Lower leg skin (tissue), 4 donors: ENCODE results near the gene LAMTOR2. TPM values are rescaled to one million over a fixed set of nuclear protein-coding genes. Genes with fewer than 3 reads are reported as not detected.
A peak's percentile ranks its signal among the peaks of the same experiment; 100 is the strongest.

ENCODE experiments used
- DNase-seq, 2 donors: peaks; one replicate each; pipeline ENCODE4 v3.0.0-alpha.2; 2019; ENCODE audit warnings: low spot score in 2 of 2
- H3K4me3 ChIP-seq: fragments of 200-600 bp; sonication (generic); 2 replicates; pipeline ENCODE4 v1.5.1; 2017; ENCODE audit warnings: mild to moderate bottlenecking, low read depth; ENCODE audit not compliant: poor library complexity, severe bottlenecking
- CTCF ChIP-seq, 3 donors: fragments of 450-650 bp; IDR thresholded peaks; one replicate each; pipeline ENCODE4 v1.5.1; 2016; ENCODE audit warnings: antibody characterized with exemption in 3 of 3, mild to moderate bottlenecking in 3 of 3, moderate library complexity in 2 of 3
- POLR2A ChIP-seq, 2 donors: fragments of 450-650 bp; IDR thresholded peaks; one replicate each; pipeline ENCODE4 v1.6.1; 2016 to 2017; ENCODE audit warnings: antibody characterized with exemption in 2 of 2, mild to moderate bottlenecking in 1 of 2, moderate library complexity in 1 of 2
- WGBS, 2 donors: methylation state at CpG; one replicate each; pipeline ENCODE4 v1.1.5; 2018; 5-methylcytosine and 5-hydroxymethylcytosine counted together
- intact Hi-C: fragments of 100-400 bp; cut with DNase I; formaldehyde crosslinking; loops from one replicate; pipeline ENCODE4 v1.15.0; 2023; ENCODE audit warnings: low total_unique reads
- total RNA-seq, 4 donors: library from RNA; depleted of rRNA; stranded (reverse); fragments of >200 nt; gene quantifications; one replicate each; pipeline ENCODE4 v1.1.0, GENCODE V29; 2016

Gene LAMTOR2
- total RNA-seq, 4 donors from 2014 or later, result 41.8 to 64.5 (median 47.4) TPM

DNA sequence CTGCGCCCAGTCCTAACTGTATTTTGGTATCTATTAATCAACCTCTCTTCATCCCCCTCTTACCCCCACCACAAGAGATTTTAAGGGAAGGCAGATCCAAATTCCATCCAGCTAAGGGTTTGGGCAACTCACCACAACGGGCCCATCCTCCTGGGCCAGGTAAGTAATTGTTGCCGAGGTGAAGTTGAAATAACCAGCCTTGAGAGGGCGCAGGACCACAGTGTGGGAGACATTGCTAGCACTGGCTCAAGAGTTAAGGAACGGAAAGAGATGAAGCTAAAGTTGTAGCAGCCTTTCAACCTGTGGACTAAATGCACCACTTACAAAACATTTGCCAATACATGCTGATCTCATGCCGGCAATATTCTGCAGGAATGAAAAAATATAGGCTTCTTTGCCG is 39.8 kb upstream of the LAMTOR2 start:
- no peak overlapping the region for H3K4me3 ChIP-seq
- TF ChIP-seq POLR2A (IDR thresholded peaks at IDR 0.05) (no peak), CTCF (IDR thresholded peaks at IDR 0.05) (no peak)
- intact Hi-C loops, result no loop called here
- no peak for DNase-seq
- 93 to 94% methylated on average over 7 of the region's 7 CpGs for WGBS, 2 donors

DNA sequence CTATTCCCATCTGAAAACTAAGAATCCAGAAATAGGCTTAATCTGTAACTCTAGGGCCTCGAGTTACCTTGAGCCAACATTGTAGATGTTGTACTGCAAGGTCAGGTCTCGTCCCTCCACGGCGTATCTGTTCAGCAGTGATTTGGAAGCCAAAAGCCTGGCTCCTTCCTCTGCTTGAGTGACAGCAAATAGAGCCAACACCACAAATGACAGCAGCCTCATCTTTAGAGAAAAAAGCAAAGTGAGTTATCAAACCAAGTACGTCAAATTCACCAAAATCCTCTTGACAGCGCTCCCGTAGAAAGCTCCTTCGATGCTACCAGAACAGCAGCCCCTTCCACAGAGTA is 34.7 kb upstream of the LAMTOR2 start:
- TF ChIP-seq CTCF (IDR thresholded peaks at IDR 0.05), result no peak
- no peak for TF ChIP-seq POLR2A (IDR thresholded peaks at IDR 0.05)

DNA sequence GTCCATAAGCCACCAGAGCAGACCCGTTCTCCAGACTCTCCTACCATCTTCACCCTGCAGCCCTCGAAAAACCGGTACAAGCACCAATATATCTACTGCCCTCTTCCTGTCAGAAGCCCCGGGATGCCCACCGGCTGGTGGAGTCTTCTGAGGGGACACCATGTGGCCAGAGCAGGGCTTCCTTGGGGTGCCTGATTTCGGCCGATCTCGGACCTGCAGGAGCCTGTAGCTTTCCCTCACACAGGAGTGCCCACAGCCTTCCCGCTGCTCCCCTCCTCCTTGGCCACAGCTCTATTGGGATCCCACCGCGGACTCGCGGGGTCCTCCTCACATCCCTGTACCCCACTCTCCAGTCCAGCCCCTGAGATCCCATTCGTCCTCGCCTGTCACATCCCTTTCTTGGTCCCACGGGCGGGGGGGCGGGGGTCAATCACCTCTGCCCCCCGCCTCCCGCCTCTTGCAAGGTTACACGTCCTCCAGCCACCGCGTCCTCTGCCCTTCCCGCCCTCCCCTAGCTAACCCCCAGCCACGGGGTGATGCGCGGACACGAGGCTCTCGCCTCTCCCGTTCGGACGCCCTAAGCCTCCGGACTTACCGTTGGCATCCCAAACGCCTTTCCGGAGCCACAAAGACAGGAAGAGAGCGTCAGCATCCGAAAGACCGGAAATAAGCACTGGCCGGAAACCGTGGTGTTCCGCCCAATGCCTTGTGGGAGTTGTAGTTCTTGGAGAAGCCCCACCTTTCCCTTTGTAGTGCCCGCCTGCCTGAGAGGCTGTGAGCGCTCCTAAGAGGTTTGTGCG is 34.1 kb upstream of the LAMTOR2 start, which contains the start of gene SSR2:
SSR2 (minus strand) TSS at position 659 of the 800 bp plus-strand sequence. CDS start 784 bp downstream, outside the sequence.
- 0 to 1% methylated on average over 36 to 45 of the region's 45 CpGs for WGBS, 2 donors
- H3K4me3 ChIP-seq, result peak within 1 kb of the TSS; percentile 34
- intact Hi-C loops, result no loop called here
- TF ChIP-seq POLR2A (IDR thresholded peaks at IDR 0.05) (no peak), CTCF (IDR thresholded peaks at IDR 0.05) (no peak)
- peak; percentile 90 to 96 for DNase-seq

More for the DNA sequence above, 34.7 kb upstream of the LAMTOR2 start:
- no peak for DNase-seq
- H3K4me3 ChIP-seq, result peak overlapping the region; percentile 34
- intact Hi-C loops, result no loop called here
- WGBS, 2 donors, result 33 to 51% methylated on average over 8 of the region's 8 CpGs

- no peak for TF ChIP-seq POLR2A (IDR thresholded peaks at IDR 0.05)
- TF ChIP-seq CTCF (IDR thresholded peaks at IDR 0.05), result no peak
- H3K4me3 ChIP-seq, result peak overlapping the region; percentile 34
- WGBS, 2 donors, result 1 to 3% methylated on average over 4 of the region's 4 CpGs
- intact Hi-C loops, result no loop called here
- DNase-seq, result no peak
Observed at GRCh38 chr1:156021093-156021428, 33.5 kb upstream of the LAMTOR2 start.

- no peak for DNase-seq
- WGBS, 2 donors, result 73 to 75% methylated on average over 2 of the region's 2 CpGs
- intact Hi-C loops, result no loop called here
- TF ChIP-seq CTCF (IDR thresholded peaks at IDR 0.05), result no peak
- TF ChIP-seq POLR2A (IDR thresholded peaks at IDR 0.05), result no peak
- H3K4me3 ChIP-seq, result no peak overlapping the region
Observed at GRCh38 chr1:156021954-156022353, 32.6 kb upstream of the LAMTOR2 start.

DNA sequence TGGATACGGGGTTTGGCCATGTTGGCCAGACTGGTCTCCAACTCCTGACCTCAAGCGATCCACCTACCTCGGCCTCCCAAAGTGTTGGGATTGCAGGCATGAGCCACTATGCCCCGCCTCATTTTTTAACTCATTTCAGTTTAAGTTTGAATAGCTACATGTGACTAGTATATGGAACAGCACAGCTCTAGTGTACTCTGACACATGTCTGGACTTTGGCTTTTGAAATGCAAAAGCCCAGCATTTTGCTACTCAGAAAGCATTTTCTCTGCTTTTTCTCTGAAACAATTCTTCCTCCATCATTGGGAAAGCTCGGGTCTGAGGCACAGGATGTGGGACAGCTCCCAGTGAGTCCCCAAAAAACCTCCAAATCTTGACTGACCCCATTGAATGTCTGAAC is 29.8 kb upstream of the LAMTOR2 start:
- H3K4me3 ChIP-seq, result no peak overlapping the region
- no peak for DNase-seq
- no peak for TF ChIP-seq CTCF (IDR thresholded peaks at IDR 0.05)
- TF ChIP-seq POLR2A (IDR thresholded peaks at IDR 0.05), result no peak
- WGBS, 2 donors, result 83 to 84% methylated on average over 5 of the region's 5 CpGs
- intact Hi-C loops, result no loop called here
